GM12878 (cell line): Measurements from ENCODE around the gene SPEM2. TPM values are rescaled to one million over a fixed set of nuclear protein-coding genes. Genes with fewer than 3 reads are reported as not detected.

Experiments used
- CEBPB ChIP-seq, 2 experiments: fragments of 150-350 bp in 1 of 2; IDR thresholded peaks; 2 replicates each; pipeline ENCODE4 v1.6.1; 2012 to 2014; ENCODE audit warnings: low read depth in 2 of 2, low read length in 2 of 2, borderline replicate concordance in 1 of 2, inconsistent platforms in 1 of 2
- EGR1 ChIP-seq, 2 experiments: IDR thresholded peaks; 1 replicate in 1 of 2; 2 replicates in 1 of 2; pipeline ENCODE4 v1.6.1; 2011 to 2012; ENCODE audit warnings: low read depth in 2 of 2, low read length in 2 of 2, borderline replicate concordance in 1 of 2, mild to moderate bottlenecking in 1 of 2, moderate library complexity in 1 of 2
- FOXK2 ChIP-seq: fragments of 450-650 bp; IDR thresholded peaks from 2 replicates; pipeline ENCODE4 v1.6.1; 2017; ENCODE audit warnings: mild to moderate bottlenecking, moderate library complexity
- FOXM1 ChIP-seq: IDR thresholded peaks from 2 replicates; pipeline ENCODE4 v1.6.1; 2012; ENCODE audit warnings: low read depth, mild to moderate bottlenecking, inconsistent platforms, low read length, moderate library complexity
- HDAC6 ChIP-seq: fragments of 200-600 bp; sonication (generic); IDR thresholded peaks from one replicate; pipeline ENCODE4 v1.8.0; 2017; ENCODE audit warnings: antibody characterized with exemption; ENCODE audit not compliant: unreplicated experiment
- IKZF1 ChIP-seq: fragments of 450-650 bp; conservative IDR thresholded peaks from 2 replicates; pipeline ENCODE4 v1.6.1; 2017; ENCODE audit warnings: antibody characterized with exemption, mild to moderate bottlenecking
- JUND ChIP-seq: IDR thresholded peaks from 2 replicates; pipeline ENCODE4 v1.6.1; 2012; ENCODE audit warnings: low read depth, mild to moderate bottlenecking, low read length, improper control_type of control experiment, moderate library complexity
- KAT2A ChIP-seq: conservative IDR thresholded peaks from 2 replicates; pipeline ENCODE4 v1.6.1; 2011; ENCODE audit warnings: low read depth, low read length; ENCODE audit not compliant: control insufficient read depth
- MYB ChIP-seq: fragments of 150-350 bp; IDR thresholded peaks from 2 replicates; pipeline ENCODE4 v1.6.1; 2014; ENCODE audit warnings: mild to moderate bottlenecking, low read depth, low read length, borderline replicate concordance
- NFYA ChIP-seq: IDR thresholded peaks from 2 replicates; pipeline ENCODE4 v1.6.1; 2011; ENCODE audit warnings: low read depth, mild to moderate bottlenecking, low read length, improper control_type of control experiment, borderline replicate concordance
- NRF1 ChIP-seq: conservative IDR thresholded peaks from 2 replicates; pipeline ENCODE4 v1.6.1; 2011; ENCODE audit warnings: mild to moderate bottlenecking, low read depth, low read length, improper control_type of control experiment
- RAD21 ChIP-seq: IDR thresholded peaks from 2 replicates; pipeline ENCODE4 v1.6.1; 2011; ENCODE audit warnings: mild to moderate bottlenecking, low read depth, low read length, moderate library complexity; ENCODE audit not compliant: insufficient read depth
- SMARCA5 ChIP-seq: fragments of 450-650 bp; IDR thresholded peaks from 2 replicates; pipeline ENCODE4 v1.6.1; 2017; ENCODE audit warnings: mild to moderate bottlenecking
- SMC3 ChIP-seq: IDR thresholded peaks from 2 replicates; pipeline ENCODE4 v1.6.1; 2011; ENCODE audit warnings: low read length, improper control_type of control experiment, borderline replicate concordance
- TARDBP ChIP-seq: IDR thresholded peaks from 2 replicates; pipeline ENCODE4 v1.6.1; 2016; ENCODE audit warnings: borderline replicate concordance
- TCF3 ChIP-seq: IDR thresholded peaks from 2 replicates; pipeline ENCODE4 v1.6.1; 2012; ENCODE audit warnings: low read depth, mild to moderate bottlenecking, low read length, borderline replicate concordance; ENCODE audit not compliant: insufficient read depth
- YBX1 ChIP-seq: fragments of 450-650 bp; IDR thresholded peaks from 2 replicates; pipeline ENCODE4 v1.6.1; 2016; ENCODE audit warnings: antibody characterized with exemption
- polyA plus RNA-seq, 11 experiments: library from polyadenylated mRNA; depleted of rRNA in 4 of 11; unstranded in 6 of 11; stranded (reverse) in 5 of 11; fragments of >200 nt; fragmentation: Nextera tagmentation in 4 of 11; fragmentation: Illumina TruSeq in 1 of 11; extraction: Ambion mirVana in 4 of 11; extraction: Trizol in 1 of 11; gene quantifications; 1 replicate in 1 of 11; 2 replicates in 10 of 11; pipeline versions ENCODE4 v1.2.1 to v1.2.3, GENCODE V29; 2011 to 2016; ENCODE audit warnings: inconsistent platforms in 2 of 11, missing spikeins in 2 of 11, low read depth in 1 of 11
- total RNA-seq, 4 experiments: library from RNA; depleted of rRNA in 3 of 4; stranded (reverse); fragments of >200 nt in 3 of 4; fragmentation: Illumina TruSeq in 1 of 4; extraction: Trizol in 1 of 4; gene quantifications; 2 replicates each; pipeline versions ENCODE4 v1.2.1 to v1.2.3, GENCODE V29; 2013 to 2021
- TF ChIP-seq, protein P1 (sequence below): fragments of 450-650 bp; IDR thresholded peaks from 2 replicates; pipeline ENCODE4 v1.6.1; 2018; ENCODE audit warnings: borderline replicate concordance, mild to moderate bottlenecking; ENCODE audit not compliant: partially characterized antibody
- TF ChIP-seq, protein P2 (sequence below): fragments of 450-650 bp; IDR thresholded peaks from 2 replicates; pipeline ENCODE4 v1.6.1; 2018; ENCODE audit warnings: mild to moderate bottlenecking, low read depth, moderate library complexity; ENCODE audit not compliant: partially characterized antibody
- TF ChIP-seq, protein P3 (sequence below): IDR thresholded peaks from 2 replicates; pipeline ENCODE4 v1.6.1; 2011; ENCODE audit warnings: low read depth, low read length, improper control_type of control experiment, borderline replicate concordance
- TF ChIP-seq, protein P4 (sequence below): fragments of 450-650 bp; IDR thresholded peaks from 2 replicates; pipeline ENCODE4 v1.6.1; 2017; ENCODE audit warnings: borderline replicate concordance

Gene SPEM2
- total and polyA plus RNA-seq, 10 of the 15 experiments (the other 5 are each of a cell fraction or from before 2014, with no cell fraction given) = not detected

DNA sequence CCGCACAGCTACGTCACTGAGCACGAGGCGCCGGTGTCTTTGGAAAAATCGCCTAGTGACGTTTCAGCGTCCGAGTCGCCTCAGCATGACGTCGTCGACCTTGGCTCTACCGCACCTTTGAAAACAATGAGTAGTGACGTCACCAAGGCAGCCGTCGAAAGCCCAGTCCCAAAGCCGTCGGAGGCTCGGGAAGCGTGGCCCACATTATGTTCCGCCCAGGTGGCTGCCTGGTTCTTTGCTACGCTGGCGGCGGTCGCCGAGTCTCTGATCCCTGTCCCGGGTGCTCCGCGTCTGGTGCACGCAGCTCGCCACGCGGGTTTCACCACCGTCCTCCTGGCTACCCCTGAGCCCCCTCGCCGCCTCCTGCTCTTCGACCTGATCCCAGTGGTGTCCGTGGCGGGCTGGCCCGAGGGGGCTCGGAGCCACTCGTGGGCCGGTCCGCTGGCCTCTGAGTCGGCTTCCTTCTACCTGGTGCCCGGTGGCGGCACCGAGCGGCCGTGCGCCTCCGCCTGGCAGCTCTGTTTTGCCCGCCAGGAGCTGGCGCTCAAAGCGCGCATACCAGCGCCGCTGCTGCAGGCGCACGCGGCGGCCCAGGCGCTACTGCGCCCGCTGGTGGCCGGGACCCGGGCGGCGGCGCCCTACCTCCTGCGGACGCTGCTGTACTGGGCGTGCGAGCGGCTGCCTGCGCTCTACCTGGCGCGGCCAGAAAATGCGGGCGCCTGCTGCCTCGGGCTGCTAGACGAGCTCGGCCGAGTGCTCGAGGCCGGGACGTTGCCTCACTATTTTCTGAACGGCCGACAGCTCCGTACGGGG is 11.3 kb downstream of the SPEM2 start (continued):
- TF ChIP-seq IKZF1 (peak; percentile 75), EGR1 (IDR thresholded peaks at IDR 0.05; ENCODE audit: borderline replicate concordance in 1 of 2, low read depth in 2 of 2, low read length in 2 of 2) (peak in 1 of 2 experiments; percentile 27; a peak in 1 of 3 replicates), FOXM1 (no peak), NFYA (no peak), SMC3 (peak; percentile 63), CEBPB (IDR thresholded peaks at IDR 0.05; ENCODE audit: borderline replicate concordance in 1 of 2, low read depth in 2 of 2, low read length in 2 of 2) (no peak), JUND (no peak), KAT2A (no peak), TCF3 (no peak), TARDBP (no peak), RAD21 (peak; percentile 59), YBX1 (no peak), MYB (no peak), FOXK2 (no peak), NRF1 (no peak), HDAC6 (no peak), SMARCA5 (peak; percentile 97)
- TF ChIP-seq, protein P1, sequence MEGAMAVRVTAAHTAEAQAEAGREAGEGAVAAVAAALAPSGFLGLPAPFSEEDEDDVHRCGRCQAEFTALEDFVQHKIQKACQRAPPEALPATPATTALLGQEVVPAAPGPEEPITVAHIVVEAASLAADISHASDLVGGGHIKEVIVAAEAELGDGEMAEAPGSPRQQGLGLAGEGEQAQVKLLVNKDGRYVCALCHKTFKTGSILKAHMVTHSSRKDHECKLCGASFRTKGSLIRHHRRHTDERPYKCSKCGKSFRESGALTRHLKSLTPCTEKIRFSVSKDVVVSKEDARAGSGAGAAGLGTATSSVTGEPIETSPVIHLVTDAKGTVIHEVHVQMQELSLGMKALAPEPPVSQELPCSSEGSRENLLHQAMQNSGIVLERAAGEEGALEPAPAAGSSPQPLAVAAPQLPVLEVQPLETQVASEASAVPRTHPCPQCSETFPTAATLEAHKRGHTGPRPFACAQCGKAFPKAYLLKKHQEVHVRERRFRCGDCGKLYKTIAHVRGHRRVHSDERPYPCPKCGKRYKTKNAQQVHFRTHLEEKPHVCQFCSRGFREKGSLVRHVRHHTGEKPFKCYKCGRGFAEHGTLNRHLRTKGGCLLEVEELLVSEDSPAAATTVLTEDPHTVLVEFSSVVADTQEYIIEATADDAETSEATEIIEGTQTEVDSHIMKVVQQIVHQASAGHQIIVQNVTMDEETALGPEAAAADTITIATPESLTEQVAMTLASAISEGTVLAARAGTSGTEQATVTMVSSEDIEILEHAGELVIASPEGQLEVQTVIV = no peak
- TF ChIP-seq, protein P2, sequence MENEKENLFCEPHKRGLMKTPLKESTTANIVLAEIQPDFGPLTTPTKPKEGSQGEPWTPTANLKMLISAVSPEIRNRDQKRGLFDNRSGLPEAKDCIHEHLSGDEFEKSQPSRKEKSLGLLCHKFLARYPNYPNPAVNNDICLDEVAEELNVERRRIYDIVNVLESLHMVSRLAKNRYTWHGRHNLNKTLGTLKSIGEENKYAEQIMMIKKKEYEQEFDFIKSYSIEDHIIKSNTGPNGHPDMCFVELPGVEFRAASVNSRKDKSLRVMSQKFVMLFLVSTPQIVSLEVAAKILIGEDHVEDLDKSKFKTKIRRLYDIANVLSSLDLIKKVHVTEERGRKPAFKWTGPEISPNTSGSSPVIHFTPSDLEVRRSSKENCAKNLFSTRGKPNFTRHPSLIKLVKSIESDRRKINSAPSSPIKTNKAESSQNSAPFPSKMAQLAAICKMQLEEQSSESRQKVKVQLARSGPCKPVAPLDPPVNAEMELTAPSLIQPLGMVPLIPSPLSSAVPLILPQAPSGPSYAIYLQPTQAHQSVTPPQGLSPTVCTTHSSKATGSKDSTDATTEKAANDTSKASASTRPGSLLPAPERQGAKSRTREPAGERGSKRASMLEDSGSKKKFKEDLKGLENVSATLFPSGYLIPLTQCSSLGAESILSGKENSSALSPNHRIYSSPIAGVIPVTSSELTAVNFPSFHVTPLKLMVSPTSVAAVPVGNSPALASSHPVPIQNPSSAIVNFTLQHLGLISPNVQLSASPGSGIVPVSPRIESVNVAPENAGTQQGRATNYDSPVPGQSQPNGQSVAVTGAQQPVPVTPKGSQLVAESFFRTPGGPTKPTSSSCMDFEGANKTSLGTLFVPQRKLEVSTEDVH = no peak
- TF ChIP-seq, protein P3, sequence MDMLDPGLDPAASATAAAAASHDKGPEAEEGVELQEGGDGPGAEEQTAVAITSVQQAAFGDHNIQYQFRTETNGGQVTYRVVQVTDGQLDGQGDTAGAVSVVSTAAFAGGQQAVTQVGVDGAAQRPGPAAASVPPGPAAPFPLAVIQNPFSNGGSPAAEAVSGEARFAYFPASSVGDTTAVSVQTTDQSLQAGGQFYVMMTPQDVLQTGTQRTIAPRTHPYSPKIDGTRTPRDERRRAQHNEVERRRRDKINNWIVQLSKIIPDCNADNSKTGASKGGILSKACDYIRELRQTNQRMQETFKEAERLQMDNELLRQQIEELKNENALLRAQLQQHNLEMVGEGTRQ = no peak; the same call in 1 of the 2 replicates
- TF ChIP-seq, protein P4, sequence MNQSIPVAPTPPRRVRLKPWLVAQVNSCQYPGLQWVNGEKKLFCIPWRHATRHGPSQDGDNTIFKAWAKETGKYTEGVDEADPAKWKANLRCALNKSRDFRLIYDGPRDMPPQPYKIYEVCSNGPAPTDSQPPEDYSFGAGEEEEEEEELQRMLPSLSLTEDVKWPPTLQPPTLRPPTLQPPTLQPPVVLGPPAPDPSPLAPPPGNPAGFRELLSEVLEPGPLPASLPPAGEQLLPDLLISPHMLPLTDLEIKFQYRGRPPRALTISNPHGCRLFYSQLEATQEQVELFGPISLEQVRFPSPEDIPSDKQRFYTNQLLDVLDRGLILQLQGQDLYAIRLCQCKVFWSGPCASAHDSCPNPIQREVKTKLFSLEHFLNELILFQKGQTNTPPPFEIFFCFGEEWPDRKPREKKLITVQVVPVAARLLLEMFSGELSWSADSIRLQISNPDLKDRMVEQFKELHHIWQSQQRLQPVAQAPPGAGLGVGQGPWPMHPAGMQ = no peak
